ENCODE measurements around the gene GALNT7. TPM values are rescaled to one million over a fixed set of nuclear protein-coding genes. Genes with fewer than 3 reads are reported as not detected.

Gene GALNT7
- total and polyA plus RNA-seq, 10 of the 15 experiments (the other 5 are each of a cell fraction or from before 2014, with no cell fraction given) = 14.2 to 33.2 (median 28.9) TPM

DNA sequence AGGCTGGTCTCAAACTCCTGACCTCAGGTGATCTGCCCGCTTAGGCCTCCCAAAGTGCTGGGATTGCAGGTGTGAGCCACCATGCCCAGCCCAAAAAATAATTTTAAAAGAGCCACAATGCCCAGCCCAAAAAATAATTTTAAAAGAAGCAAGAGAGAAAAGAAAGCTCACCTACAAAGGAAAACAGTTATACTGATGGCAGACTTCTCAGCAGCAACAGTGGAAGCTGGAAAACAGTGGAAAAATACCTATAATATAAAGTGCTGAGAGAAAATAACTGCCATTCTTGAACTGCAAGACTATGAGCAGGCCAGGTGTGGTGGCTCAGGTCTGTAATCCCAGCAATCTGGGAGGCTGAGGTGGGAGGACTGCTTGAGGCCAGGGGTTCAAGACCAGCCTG, 178.9 kb downstream of the GALNT7 start:
- BruUV-seq (replicated peaks) = no TSS peak
- ChIA-PET RAD21 (ENCODE audit: unreplicated experiment) (interaction anchor here (1.1 to 1.4 kb wide), 3 partner anchors 11 to 73 kb away, joined by 3 to 4 read pairs (median 4); no protein-coding TSS in a partner anchor), SMC1A (ENCODE audit: uncharacterized antibody, unreplicated experiment) (interaction anchor here (1.1 to 3.0 kb wide), 4 partner anchors 10 to 71 kb away, joined by 3 to 12 read pairs (median 5); partner anchors contain the start of gene HMGB2), CTCF (interaction anchor here (1.7 to 2.8 kb wide), 3 partner anchors 13 to 46 kb away, joined by 5 to 8 read pairs (median 5); no protein-coding TSS in a partner anchor), POLR2A (interaction anchor here (0.8 to 1.3 kb wide), 3 partner anchors 8 to 25 kb away, joined by 3 to 12 read pairs (median 3); no protein-coding TSS in a partner anchor)
- H3K36me3 ChIP-seq (ENCODE audit: control insufficient read depth in 2 of 2, insufficient read depth in 2 of 2, low read length in 1 of 2) = no peaks in the 10 kb centered on the region
- H3K27me3 ChIP-seq (replicated peaks in 1 of 2; ENCODE audit: control insufficient read depth in 2 of 2, insufficient read depth in 2 of 2, low read length in 1 of 2) = no peaks in the 10 kb centered on the region
- no peak for ATAC-seq
- 100% methylated on average over 1 of the region's 1 CpG for WGBS (ENCODE audit: insufficient coverage, insufficient replicate concordance, low lambda C conversion rate, missing lambda C conversion rate)
- no peaks in the 10 kb centered on the region for H3K9me3 ChIP-seq (replicated peaks; ENCODE audit: control insufficient read depth, insufficient read depth, low read length)
- no peaks in the 10 kb centered on the region for H3K4me1 ChIP-seq (ENCODE audit: control insufficient read depth, insufficient read depth, low read length)
- H2AFZ ChIP-seq (ENCODE audit: control insufficient read depth, low read depth, low read length) = no peak overlapping the region
- no peak overlapping the region for H3K9ac ChIP-seq (ENCODE audit: control insufficient read depth, insufficient read depth, low read length)
- in situ Hi-C loops (cut with MboI) = no loop called here
- H4K20me1 ChIP-seq (ENCODE audit: control insufficient read depth, insufficient read depth) = no peaks in the 10 kb centered on the region
- intact Hi-C loops (cut with micrococcal nuclease; ENCODE audit: unreplicated experiment) = no loop called here
- no peak overlapping the region for H3K4me2 ChIP-seq (ENCODE audit: control insufficient read depth, insufficient read depth)
- H3K27ac ChIP-seq (ENCODE audit: control insufficient read depth, insufficient read depth) = no peak overlapping the region
- no peaks in the 10 kb centered on the region for H3K79me2 ChIP-seq (ENCODE audit: control insufficient read depth, insufficient read depth, low read length)
- no peak for DNase-seq (ENCODE audit: low read depth, low spot score)
- FAIRE-seq = no peak
- H3K4me3 ChIP-seq = no peak overlapping the region
- TF ChIP-seq, protein P1, sequence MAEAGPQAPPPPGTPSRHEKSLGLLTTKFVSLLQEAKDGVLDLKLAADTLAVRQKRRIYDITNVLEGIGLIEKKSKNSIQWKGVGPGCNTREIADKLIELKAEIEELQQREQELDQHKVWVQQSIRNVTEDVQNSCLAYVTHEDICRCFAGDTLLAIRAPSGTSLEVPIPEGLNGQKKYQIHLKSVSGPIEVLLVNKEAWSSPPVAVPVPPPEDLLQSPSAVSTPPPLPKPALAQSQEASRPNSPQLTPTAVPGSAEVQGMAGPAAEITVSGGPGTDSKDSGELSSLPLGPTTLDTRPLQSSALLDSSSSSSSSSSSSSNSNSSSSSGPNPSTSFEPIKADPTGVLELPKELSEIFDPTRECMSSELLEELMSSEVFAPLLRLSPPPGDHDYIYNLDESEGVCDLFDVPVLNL (IDR thresholded peaks at IDR 0.05; ENCODE audit: low read depth, low read length) = no peak
- TF ChIP-seq BRCA1 (IDR thresholded peaks at IDR 0.05; ENCODE audit: low read depth, low read length) = no peak
- TF ChIP-seq RELA (IDR thresholded peaks at IDR 0.05; ENCODE audit: borderline replicate concordance, partially characterized antibody) = no peak
- no peak for TF ChIP-seq TAF1 (IDR thresholded peaks at IDR 0.05; ENCODE audit: borderline replicate concordance, low read depth, low read length)
- no peak for TF ChIP-seq SRF (IDR thresholded peaks at IDR 0.05; ENCODE audit: low read depth in 2 of 2, low read length in 2 of 2)
- no peak for TF ChIP-seq NFXL1 (IDR thresholded peaks at IDR 0.05; ENCODE audit: borderline replicate concordance)
- TF ChIP-seq SUZ12 (IDR thresholded peaks at IDR 0.05; ENCODE audit: unreplicated experiment) = no peak
- no peak for TF ChIP-seq CTCF (IDR thresholded peaks at IDR 0.05 in 2 of 3, conservative IDR thresholded peaks at IDR 0.05 in 1 of 3; ENCODE audit: control insufficient read depth in 2 of 3, extremely low read depth in 1 of 3, insufficient read depth in 1 of 3, low read depth in 3 of 3, low read length in 3 of 3)
- TF ChIP-seq, protein P2, sequence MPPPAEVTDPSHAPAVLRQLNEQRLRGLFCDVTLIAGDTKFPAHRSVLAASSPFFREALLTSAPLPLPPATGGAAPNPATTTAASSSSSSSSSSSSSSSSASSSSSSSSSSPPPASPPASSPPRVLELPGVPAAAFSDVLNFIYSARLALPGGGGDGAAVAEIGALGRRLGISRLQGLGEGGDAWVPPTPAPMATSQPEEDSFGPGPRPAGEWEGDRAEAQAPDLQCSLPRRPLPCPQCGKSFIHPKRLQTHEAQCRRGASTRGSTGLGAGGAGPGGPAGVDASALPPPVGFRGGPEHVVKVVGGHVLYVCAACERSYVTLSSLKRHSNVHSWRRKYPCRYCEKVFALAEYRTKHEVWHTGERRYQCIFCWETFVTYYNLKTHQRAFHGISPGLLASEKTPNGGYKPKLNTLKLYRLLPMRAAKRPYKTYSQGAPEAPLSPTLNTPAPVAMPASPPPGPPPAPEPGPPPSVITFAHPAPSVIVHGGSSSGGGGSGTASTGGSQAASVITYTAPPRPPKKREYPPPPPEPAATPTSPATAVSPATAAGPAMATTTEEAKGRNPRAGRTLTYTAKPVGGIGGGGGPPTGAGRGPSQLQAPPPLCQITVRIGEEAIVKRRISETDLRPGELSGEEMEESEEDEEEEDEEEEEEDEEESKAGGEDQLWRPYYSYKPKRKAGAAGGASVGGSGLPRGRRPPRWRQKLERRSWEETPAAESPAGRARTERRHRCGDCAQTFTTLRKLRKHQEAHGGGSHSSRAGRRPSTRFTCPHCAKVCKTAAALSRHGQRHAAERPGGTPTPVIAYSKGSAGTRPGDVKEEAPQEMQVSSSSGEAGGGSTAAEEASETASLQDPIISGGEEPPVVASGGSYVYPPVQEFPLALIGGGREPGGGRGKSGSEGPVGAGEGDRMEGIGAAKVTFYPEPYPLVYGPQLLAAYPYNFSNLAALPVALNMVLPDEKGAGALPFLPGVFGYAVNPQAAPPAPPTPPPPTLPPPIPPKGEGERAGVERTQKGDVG (CRISPR knock-in tag; IDR thresholded peaks at IDR 0.05) = no peak
- TF ChIP-seq, protein P3, sequence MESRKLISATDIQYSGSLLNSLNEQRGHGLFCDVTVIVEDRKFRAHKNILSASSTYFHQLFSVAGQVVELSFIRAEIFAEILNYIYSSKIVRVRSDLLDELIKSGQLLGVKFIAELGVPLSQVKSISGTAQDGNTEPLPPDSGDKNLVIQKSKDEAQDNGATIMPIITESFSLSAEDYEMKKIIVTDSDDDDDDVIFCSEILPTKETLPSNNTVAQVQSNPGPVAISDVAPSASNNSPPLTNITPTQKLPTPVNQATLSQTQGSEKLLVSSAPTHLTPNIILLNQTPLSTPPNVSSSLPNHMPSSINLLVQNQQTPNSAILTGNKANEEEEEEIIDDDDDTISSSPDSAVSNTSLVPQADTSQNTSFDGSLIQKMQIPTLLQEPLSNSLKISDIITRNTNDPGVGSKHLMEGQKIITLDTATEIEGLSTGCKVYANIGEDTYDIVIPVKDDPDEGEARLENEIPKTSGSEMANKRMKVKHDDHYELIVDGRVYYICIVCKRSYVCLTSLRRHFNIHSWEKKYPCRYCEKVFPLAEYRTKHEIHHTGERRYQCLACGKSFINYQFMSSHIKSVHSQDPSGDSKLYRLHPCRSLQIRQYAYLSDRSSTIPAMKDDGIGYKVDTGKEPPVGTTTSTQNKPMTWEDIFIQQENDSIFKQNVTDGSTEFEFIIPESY (IDR thresholded peaks at IDR 0.05) = no peak
- TF ChIP-seq, protein P4, sequence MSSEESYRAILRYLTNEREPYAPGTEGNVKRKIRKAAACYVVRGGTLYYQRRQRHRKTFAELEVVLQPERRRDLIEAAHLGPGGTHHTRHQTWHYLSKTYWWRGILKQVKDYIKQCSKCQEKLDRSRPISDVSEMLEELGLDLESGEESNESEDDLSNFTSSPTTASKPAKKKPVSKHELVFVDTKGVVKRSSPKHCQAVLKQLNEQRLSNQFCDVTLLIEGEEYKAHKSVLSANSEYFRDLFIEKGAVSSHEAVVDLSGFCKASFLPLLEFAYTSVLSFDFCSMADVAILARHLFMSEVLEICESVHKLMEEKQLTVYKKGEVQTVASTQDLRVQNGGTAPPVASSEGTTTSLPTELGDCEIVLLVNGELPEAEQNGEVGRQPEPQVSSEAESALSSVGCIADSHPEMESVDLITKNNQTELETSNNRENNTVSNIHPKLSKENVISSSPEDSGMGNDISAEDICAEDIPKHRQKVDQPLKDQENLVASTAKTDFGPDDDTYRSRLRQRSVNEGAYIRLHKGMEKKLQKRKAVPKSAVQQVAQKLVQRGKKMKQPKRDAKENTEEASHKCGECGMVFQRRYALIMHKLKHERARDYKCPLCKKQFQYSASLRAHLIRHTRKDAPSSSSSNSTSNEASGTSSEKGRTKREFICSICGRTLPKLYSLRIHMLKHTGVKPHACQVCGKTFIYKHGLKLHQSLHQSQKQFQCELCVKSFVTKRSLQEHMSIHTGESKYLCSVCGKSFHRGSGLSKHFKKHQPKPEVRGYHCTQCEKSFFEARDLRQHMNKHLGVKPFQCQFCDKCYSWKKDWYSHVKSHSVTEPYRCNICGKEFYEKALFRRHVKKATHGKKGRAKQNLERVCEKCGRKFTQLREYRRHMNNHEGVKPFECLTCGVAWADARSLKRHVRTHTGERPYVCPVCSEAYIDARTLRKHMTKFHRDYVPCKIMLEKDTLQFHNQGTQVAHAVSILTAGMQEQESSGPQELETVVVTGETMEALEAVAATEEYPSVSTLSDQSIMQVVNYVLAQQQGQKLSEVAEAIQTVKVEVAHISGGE (CRISPR knock-in tag; IDR thresholded peaks at IDR 0.05) = no peak

Measured in GM12878 (cell line).